ENCODE data around the gene TAF1B. TPM values are rescaled to one million over a fixed set of nuclear protein-coding genes. Genes with fewer than 3 reads are reported as not detected.

Gene TAF1B
- total RNA-seq, 1 experiment from 2014 or later: 29.9 TPM

DNA sequence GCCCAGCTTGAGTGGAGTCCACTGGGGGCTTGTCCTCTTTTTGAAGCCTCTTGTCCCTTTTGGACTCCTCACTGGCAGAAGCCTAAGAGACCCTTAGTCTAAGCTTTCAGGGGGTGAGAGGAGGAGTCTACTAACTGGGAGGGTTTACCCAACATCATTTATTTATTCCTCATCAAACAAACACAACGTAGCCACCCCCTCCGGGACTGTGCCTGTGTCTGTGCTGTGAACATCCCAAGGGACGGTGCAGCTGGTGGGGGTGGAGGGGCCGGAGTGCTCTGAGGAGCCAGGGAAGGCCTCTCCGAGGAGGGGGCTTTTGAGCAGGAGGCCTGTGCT, 42.7 kb upstream of the TAF1B start:
- Histone ChIP-seq H3K79me2 (ENCODE audit: insufficient read depth, low read length) (no peaks in the 10 kb centered on the region), H2AK5ac (ENCODE audit: insufficient read length, low read length) (no peak overlapping the region), H3K4me2 (ENCODE audit: insufficient read depth, insufficient read length, low read length) (no peak overlapping the region), H3K27ac (ENCODE audit: insufficient read length, low read depth, low read length) (no peak overlapping the region), H3K14ac (ENCODE audit: insufficient read depth, low read length) (no peak overlapping the region), H3K23ac (ENCODE audit: insufficient read length, low read depth, low read length) (no peak overlapping the region), H4K5ac (ENCODE audit: insufficient read length, low read depth, low read length) (no peak overlapping the region), H3T11ph (ENCODE audit: low read length) (no peak overlapping the region), H3K4ac (ENCODE audit: low read depth, low read length) (no peak overlapping the region), H3K9me3 (ENCODE audit: control insufficient read depth, low read depth, low read length) (no peaks in the 10 kb centered on the region), H3K23me2 (ENCODE audit: insufficient read length, low read depth, low read length, poor library complexity, severe bottlenecking) (no peaks in the 10 kb centered on the region), H2BK20ac (ENCODE audit: low read depth, low read length, poor library complexity, severe bottlenecking) (no peak overlapping the region), H4K91ac (ENCODE audit: insufficient read length, low read depth, low read length) (no peak overlapping the region), H2BK5ac (ENCODE audit: insufficient read length, low read length) (no peak overlapping the region), H3K79me1 (ENCODE audit: insufficient read depth, low read depth, low read length, poor library complexity, severe bottlenecking) (no peaks in the 10 kb centered on the region), H3K27me3 (ENCODE audit: insufficient read depth, low read length) (no peaks in the 10 kb centered on the region), H2BK120ac (ENCODE audit: low read depth, low read length, poor library complexity, severe bottlenecking) (no peak overlapping the region), H2BK15ac (ENCODE audit: low read depth, low read length) (no peak overlapping the region), H4K8ac (replicated peaks; ENCODE audit: insufficient read length, low read depth, low read length) (no peak overlapping the region), H3K56ac (ENCODE audit: insufficient read length, low read depth, low read length) (no peak overlapping the region), H2AFZ (ENCODE audit: low read length) (no peak overlapping the region), H3K9ac (ENCODE audit: extremely low read depth, insufficient read length, low read length) (no peak overlapping the region), H3K4me1 (ENCODE audit: insufficient read depth, low read length) (no peaks in the 10 kb centered on the region), H4K20me1 (ENCODE audit: control insufficient read depth, insufficient read depth, insufficient read length) (no peaks in the 10 kb centered on the region), H2BK12ac (ENCODE audit: insufficient read length, low read depth, low read length) (no peak overlapping the region), H3K18ac (ENCODE audit: insufficient read length, low read depth, low read length) (no peak overlapping the region)
- no peak overlapping the region for H3K4me3 Mint-ChIP-seq
- DNase-seq: no peak
- H3K27ac Mint-ChIP-seq: no peak overlapping the region
- no CpG with 5 or more reads among the region's 5 CpGs for WGBS (ENCODE audit: extremely low coverage, insufficient read length, low lambda C conversion rate)
- H3K36me3 Mint-ChIP-seq (ENCODE audit: insufficient read depth in 1 of 3, low read depth in 3 of 3): no peaks in the 10 kb centered on the region
- peaks cover 22 to 45% of the 10 kb centered on the region in 2 experiments for H3K4me1 Mint-ChIP-seq
- H3K9me3 Mint-ChIP-seq: no peaks in the 10 kb centered on the region; a peak in 1 of 5 replicates
- TF ChIP-seq, protein P1, sequence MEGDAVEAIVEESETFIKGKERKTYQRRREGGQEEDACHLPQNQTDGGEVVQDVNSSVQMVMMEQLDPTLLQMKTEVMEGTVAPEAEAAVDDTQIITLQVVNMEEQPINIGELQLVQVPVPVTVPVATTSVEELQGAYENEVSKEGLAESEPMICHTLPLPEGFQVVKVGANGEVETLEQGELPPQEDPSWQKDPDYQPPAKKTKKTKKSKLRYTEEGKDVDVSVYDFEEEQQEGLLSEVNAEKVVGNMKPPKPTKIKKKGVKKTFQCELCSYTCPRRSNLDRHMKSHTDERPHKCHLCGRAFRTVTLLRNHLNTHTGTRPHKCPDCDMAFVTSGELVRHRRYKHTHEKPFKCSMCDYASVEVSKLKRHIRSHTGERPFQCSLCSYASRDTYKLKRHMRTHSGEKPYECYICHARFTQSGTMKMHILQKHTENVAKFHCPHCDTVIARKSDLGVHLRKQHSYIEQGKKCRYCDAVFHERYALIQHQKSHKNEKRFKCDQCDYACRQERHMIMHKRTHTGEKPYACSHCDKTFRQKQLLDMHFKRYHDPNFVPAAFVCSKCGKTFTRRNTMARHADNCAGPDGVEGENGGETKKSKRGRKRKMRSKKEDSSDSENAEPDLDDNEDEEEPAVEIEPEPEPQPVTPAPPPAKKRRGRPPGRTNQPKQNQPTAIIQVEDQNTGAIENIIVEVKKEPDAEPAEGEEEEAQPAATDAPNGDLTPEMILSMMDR (conservative IDR thresholded peaks at IDR 0.05): no peak
- no peaks in the 10 kb centered on the region; the same call in 1 of the 2 replicates for H3K27me3 Mint-ChIP-seq (ENCODE audit: low read depth)
